Upper lobe of left lung (tissue), 4 donors: ENCODE results near the gene MAD1L1.
"Not testable (repeated sequence)": the region's sequence is repeated elsewhere in the genome, so short reads cannot be mapped to it uniquely, and the experiment has no call there.

Source experiments
- CTCF ChIP-seq, 6 experiments: fragments of 450-650 bp in 4 of 6; fragments of 200-600 bp in 2 of 6; sonication (generic) in 2 of 6; IDR thresholded peaks; one replicate each; pipeline ENCODE4 v1.5.1; 2016 to 2019; ENCODE audit warnings: antibody characterized with exemption in 6 of 6
- EP300 ChIP-seq, 4 donors: sonication (generic); formaldehyde crosslinking; IDR thresholded peaks; one replicate each; pipeline ENCODE4 v1.5.1; 2017; ENCODE audit warnings: antibody characterized with exemption in 4 of 4, control low read depth in 2 of 4
- POLR2A ChIP-seq, 4 donors: fragments of 450-650 bp; IDR thresholded peaks; one replicate each; pipeline ENCODE4 v1.5.1; 2016 to 2017; ENCODE audit warnings: antibody characterized with exemption in 4 of 4, mild to moderate bottlenecking in 2 of 4
- POLR2AphosphoS5 ChIP-seq, 2 donors: sonication (generic); formaldehyde crosslinking; IDR thresholded peaks; one replicate each; pipeline ENCODE4 v1.5.1; 2017; ENCODE audit warnings: antibody characterized with exemption in 2 of 2

GRCh38 chr7:1816451-1816850 lies 416.3 kb downstream of the MAD1L1 start:
- not testable (repeated sequence) for TF ChIP-seq CTCF, POLR2AphosphoS5, POLR2A, EP300 (IDR thresholded peaks at IDR 0.05)
